ENCODE results near the gene KDM7A. TPM values are rescaled to one million over a fixed set of nuclear protein-coding genes. Genes with fewer than 3 reads are reported as not detected.

The KDM7A gene, protein sequence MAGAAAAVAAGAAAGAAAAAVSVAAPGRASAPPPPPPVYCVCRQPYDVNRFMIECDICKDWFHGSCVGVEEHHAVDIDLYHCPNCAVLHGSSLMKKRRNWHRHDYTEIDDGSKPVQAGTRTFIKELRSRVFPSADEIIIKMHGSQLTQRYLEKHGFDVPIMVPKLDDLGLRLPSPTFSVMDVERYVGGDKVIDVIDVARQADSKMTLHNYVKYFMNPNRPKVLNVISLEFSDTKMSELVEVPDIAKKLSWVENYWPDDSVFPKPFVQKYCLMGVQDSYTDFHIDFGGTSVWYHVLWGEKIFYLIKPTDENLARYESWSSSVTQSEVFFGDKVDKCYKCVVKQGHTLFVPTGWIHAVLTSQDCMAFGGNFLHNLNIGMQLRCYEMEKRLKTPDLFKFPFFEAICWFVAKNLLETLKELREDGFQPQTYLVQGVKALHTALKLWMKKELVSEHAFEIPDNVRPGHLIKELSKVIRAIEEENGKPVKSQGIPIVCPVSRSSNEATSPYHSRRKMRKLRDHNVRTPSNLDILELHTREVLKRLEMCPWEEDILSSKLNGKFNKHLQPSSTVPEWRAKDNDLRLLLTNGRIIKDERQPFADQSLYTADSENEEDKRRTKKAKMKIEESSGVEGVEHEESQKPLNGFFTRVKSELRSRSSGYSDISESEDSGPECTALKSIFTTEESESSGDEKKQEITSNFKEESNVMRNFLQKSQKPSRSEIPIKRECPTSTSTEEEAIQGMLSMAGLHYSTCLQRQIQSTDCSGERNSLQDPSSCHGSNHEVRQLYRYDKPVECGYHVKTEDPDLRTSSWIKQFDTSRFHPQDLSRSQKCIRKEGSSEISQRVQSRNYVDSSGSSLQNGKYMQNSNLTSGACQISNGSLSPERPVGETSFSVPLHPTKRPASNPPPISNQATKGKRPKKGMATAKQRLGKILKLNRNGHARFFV
- total RNA-seq: 10 to 100 TPM; 43.3 to 46.5 TPM
- polyA plus RNA-seq (2013, experiment 1 of 2): 22.3 TPM
- 27.2 TPM for polyA plus RNA-seq (2013, experiment 2 of 2)
- 28.4 to 575 (median 186) reads per million in 172 experiments for total RNA-seq

DNA sequence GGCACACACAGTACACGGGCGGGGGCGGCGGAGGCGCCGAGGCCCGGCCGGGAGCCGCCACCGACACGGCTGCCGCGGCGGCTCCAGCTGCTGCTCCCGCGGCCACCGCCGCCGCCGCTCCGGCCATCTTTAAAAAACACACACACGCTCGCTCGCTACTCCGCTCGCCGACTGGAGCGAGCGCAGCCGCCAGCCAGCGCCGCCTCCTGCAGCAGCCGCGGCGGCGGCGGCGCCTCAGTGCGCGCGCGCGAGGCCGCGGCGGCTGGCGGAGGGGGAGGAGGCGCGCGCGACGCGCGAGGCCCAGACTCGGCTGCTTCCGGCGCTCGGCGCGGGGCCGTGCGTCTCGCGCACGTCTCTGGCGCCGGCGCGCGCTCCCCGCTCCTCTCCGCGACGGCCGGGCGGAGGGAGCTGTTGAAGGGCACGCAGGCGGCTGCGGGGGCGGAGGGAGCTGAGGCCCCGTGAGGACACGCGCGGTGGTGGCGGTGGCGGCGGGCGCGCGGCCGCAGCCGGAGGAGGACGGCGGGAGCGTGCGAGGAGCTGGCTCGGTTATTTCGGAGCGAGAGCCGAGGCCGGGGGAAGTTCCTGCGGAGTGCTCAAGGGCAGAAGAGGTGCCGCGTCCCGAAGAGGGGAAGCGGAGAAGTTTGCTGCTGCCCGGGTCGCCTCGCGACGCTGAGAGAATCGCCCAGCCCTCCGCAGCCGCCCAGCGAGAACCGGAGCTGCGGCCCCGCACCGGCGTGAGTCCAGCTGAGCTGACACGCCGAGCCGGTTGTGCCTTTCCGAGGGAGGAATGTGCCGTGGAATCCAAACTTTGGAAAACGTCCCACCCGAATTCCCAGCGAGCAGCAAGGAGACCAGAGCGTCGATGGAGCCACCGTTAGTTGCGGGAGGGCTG, at the start of gene KDM7A:
Gene KDM7A (minus strand): TSS at position 173 of the 892 bp plus-strand sequence. CDS start 46 bp downstream, at position 127.
- Histone ChIP-seq H3K36me3 (ENCODE audit: insufficient read depth, low read length) (no peaks in the 10 kb centered on the region), H3K27ac (ENCODE audit: low read depth in 1 of 2, low read length in 2 of 2) (peak within 1 kb of the TSS; percentile 76 to 94), H3K4me3 (ENCODE audit: low read length) (peak within 1 kb of the TSS; percentile 87), H3K27me3 (ENCODE audit: control insufficient read depth in 1 of 2, insufficient read depth in 2 of 2, low read length in 2 of 2) (no peaks in the 10 kb centered on the region), H3K4me1 (ENCODE audit: insufficient read depth, low read length) (peaks cover 24% of the 10 kb centered on the region), H3K9me3 (ENCODE audit: control insufficient read depth in 1 of 2, insufficient read depth in 1 of 2, low read length in 2 of 2) (no peaks in the 10 kb centered on the region)
- peak within 1 kb of the TSS; percentile 84 for H3K27ac Mint-ChIP-seq
- ATAC-seq (ENCODE audit: poor library complexity): peak; percentile 63
- peak; percentile 79 to 98 (median 87) for DNase-seq
- intact Hi-C loops (cut with DNase I, micrococcal nuclease): loop anchor here (5.0 to 10.0 kb wide), 4 partner anchors 218 to 812 kb away; partner anchors contain the start of genes NDUFB2 (in 1 of the 2) and SLC37A3 (in 1 of the 2)
- H3K9me3 Mint-ChIP-seq: no peaks in the 10 kb centered on the region
- ChIA-PET CTCF (interaction anchor here (0.6 to 1.4 kb wide), 3 partner anchors 9 to 218 kb away, joined by 3 to 4 read pairs (median 3); partner anchors contain the start of gene PARP12), POLR2A (interaction anchor here (0.6 to 6.8 kb wide), 42 partner anchors 9 to 1561 kb away, joined by 3 to 394 read pairs (median 5); partner anchors contain the start of genes LUC7L2, PARP12, RAB19 and SSBP1)
- peaks cover 7% of the 10 kb centered on the region for H3K27me3 Mint-ChIP-seq
- peaks cover 32% of the 10 kb centered on the region for H3K4me1 Mint-ChIP-seq (ENCODE audit: low read depth)
- peak within 1 kb of the TSS; percentile 93 for H3K4me3 Mint-ChIP-seq
- TF ChIP-seq, protein P1, sequence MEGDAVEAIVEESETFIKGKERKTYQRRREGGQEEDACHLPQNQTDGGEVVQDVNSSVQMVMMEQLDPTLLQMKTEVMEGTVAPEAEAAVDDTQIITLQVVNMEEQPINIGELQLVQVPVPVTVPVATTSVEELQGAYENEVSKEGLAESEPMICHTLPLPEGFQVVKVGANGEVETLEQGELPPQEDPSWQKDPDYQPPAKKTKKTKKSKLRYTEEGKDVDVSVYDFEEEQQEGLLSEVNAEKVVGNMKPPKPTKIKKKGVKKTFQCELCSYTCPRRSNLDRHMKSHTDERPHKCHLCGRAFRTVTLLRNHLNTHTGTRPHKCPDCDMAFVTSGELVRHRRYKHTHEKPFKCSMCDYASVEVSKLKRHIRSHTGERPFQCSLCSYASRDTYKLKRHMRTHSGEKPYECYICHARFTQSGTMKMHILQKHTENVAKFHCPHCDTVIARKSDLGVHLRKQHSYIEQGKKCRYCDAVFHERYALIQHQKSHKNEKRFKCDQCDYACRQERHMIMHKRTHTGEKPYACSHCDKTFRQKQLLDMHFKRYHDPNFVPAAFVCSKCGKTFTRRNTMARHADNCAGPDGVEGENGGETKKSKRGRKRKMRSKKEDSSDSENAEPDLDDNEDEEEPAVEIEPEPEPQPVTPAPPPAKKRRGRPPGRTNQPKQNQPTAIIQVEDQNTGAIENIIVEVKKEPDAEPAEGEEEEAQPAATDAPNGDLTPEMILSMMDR (IDR thresholded peaks at IDR 0.05): no peak
- H3K36me3 Mint-ChIP-seq (ENCODE audit: low read depth): peaks cover 15% of the 10 kb centered on the region

- Histone ChIP-seq H3K27me3 (ENCODE audit: control insufficient read depth in 1 of 2, insufficient read depth in 2 of 2, low read length in 2 of 2) (no peaks in the 10 kb centered on the region), H3K9me3 (ENCODE audit: control insufficient read depth in 1 of 2, insufficient read depth in 1 of 2, low read length in 2 of 2) (no peaks in the 10 kb centered on the region), H3K4me3 (ENCODE audit: low read length) (no peak overlapping the region), H3K27ac (ENCODE audit: low read depth in 1 of 2, low read length in 2 of 2) (peak overlapping the region in 1 of 2 donors; percentile 4), H3K4me1 (ENCODE audit: insufficient read depth, low read length) (peaks cover 65% of the 10 kb centered on the region), H3K36me3 (ENCODE audit: insufficient read depth, low read length) (no peaks in the 10 kb centered on the region)
- Mint-ChIP-seq H3K9me3 (no peaks in the 10 kb centered on the region), H3K36me3 (ENCODE audit: low read depth) (no peaks in the 10 kb centered on the region), H3K27me3 (no peaks in the 10 kb centered on the region), H3K4me1 (ENCODE audit: low read depth) (peaks cover 69% of the 10 kb centered on the region), H3K4me3 (peak overlapping the region; percentile 17), H3K27ac (peak overlapping the region; percentile 92)
- ATAC-seq (ENCODE audit: poor library complexity) (no peak), DNase-seq (peak in 6 of 14 experiments; percentile 19 to 35 (median 34))
- TF ChIP-seq, protein P1 (IDR thresholded peaks at IDR 0.05): no peak
- POLR2A ChIA-PET: interaction anchor here (1.2 to 8.9 kb wide), 4 partner anchors 14 to 49 kb away, joined by 3 to 394 read pairs (median 5); partner anchors contain the start of gene KDM7A
- CTCF ChIA-PET: interaction anchor here (0.7 kb wide), 1 partner anchor 252 kb away, joined by 3 read pairs; no protein-coding TSS in a partner anchor
- intact Hi-C loops (cut with DNase I, micrococcal nuclease): no loop called here
Observed at GRCh38 chr7:140225562-140226249, 48.9 kb upstream of the KDM7A start.
